ENCODE data around the gene PCBP1. TPM values are rescaled to one million over a fixed set of nuclear protein-coding genes. Genes with fewer than 3 reads are reported as not detected.
"Not testable (repeated sequence)": the region's sequence is repeated elsewhere in the genome, so short reads cannot be mapped to it uniquely, and the experiment has no call there.

Gene PCBP1
- total RNA-seq, 1 donor from 2014 or later, result 445 TPM

- intact Hi-C loops (cut with micrococcal nuclease), result no loop called here
Measured at GRCh38 chr2:70080610-70081200, 6.6 kb upstream of the PCBP1 start.

- intact Hi-C loops (cut with micrococcal nuclease), result no loop called here
Measured at GRCh38 chr2:70081221-70081620, 6.1 kb upstream of the PCBP1 start.

- intact Hi-C loops (cut with micrococcal nuclease), result loop anchor here (1.0 kb wide), 1 partner anchor 136 kb away; no protein-coding TSS in a partner anchor
Measured at GRCh38 chr2:70083344-70084156, 3.7 kb upstream of the PCBP1 start.

DNA sequence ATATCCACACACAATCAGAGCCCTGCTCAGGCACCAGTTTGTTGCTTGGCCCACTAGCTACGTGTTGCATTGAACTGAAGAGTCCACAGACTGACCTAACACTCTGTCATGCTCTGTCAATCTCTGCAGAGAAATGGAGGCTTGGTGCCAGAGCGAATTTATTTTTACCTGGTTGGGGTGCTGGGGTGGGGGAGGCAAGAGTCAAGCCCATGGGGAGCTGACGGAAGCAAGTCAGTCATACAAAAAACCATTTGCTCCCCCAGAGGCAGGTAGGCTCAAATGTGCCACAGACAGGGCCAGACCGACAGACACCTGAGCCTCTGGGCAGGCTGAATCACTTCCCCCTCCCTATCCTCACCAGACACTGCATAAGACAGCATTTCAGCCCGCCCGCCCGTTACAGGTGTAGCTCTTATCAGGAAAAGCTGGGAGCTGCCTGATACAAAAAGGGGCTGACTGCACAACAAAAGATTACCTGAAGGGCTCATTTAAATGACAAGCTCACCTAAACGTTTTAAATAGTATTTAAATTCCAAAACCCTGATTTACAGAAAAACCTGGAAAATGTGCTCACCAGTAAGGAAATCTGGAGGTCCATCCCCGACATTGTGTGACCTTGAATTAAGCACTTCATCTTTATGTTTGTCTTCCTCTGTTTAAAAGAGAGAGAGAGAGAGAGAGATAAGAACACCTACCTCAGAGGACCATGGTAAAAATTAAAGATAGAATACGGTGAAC lies 2.1 kb upstream of the PCBP1 start:
- intact Hi-C loops (cut with micrococcal nuclease), result loop anchor here (1.0 to 5.0 kb wide), 5 partner anchors 16 to 1833 kb away; partner anchors contain the start of genes AAK1, GMCL1 and PPP3R1

GRCh38 chr2:70085711-70086277 lies 1.5 kb upstream of the PCBP1 start:
- intact Hi-C loops (cut with micrococcal nuclease), result loop anchor here (1.0 to 5.0 kb wide), 11 partner anchors 16 to 1833 kb away; partner anchors contain the start of genes AAK1, GMCL1, PPP3R1 and SNRPG

- intact Hi-C loops (cut with micrococcal nuclease), result loop anchor here (1.0 to 5.0 kb wide), 9 partner anchors 38 to 1834 kb away; partner anchors contain the start of genes AAK1, GMCL1, PPP3R1 and SNRPG
Measured at GRCh38 chr2:70086278-70086837, 919 bp upstream of the PCBP1 start.

GRCh38 chr2:70087702-70088597 lies 673 bp downstream of the PCBP1 start:
- intact Hi-C loops (cut with micrococcal nuclease), result loop anchor here (1.0 to 5.0 kb wide), 8 partner anchors 7 to 1836 kb away; partner anchors contain the start of genes AAK1, GMCL1, PPP3R1 and SNRPG

DNA sequence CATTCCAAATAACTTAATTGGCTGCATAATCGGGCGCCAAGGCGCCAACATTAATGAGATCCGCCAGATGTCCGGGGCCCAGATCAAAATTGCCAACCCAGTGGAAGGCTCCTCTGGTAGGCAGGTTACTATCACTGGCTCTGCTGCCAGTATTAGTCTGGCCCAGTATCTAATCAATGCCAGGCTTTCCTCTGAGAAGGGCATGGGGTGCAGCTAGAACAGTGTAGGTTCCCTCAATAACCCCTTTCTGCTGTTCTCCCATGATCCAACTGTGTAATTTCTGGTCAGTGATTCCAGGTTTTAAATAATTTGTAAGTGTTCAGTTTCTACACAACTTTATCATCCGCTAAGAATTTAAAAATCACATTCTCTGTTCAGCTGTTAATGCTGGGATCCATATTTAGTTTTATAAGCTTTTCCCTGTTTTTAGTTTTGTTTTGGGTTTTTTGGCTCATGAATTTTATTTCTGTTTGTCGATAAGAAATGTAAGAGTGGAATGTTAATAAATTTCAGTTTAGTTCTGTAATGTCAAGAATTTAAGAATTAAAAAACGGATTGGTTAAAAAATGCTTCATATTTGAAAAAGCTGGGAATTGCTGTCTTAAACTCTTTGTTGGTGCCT lies 1.4 kb downstream of the PCBP1 start:
- intact Hi-C loops (cut with micrococcal nuclease), result loop anchor here (1.0 to 5.0 kb wide), 5 partner anchors 16 to 1836 kb away; partner anchors contain the start of genes AAK1, GMCL1 and PPP3R1

GRCh38 chr2:70089220-70089982 lies 2.1 kb downstream of the PCBP1 start:
- intact Hi-C loops (cut with micrococcal nuclease), result loop anchor here (2.0 to 5.0 kb wide), 4 partner anchors 43 to 1837 kb away; partner anchors contain the start of genes AAK1, GMCL1 and PPP3R1

- intact Hi-C loops (cut with micrococcal nuclease), result loop anchor here (2.0 to 5.0 kb wide), 4 partner anchors 43 to 1838 kb away; partner anchors contain the start of genes AAK1, GMCL1 and PPP3R1
Measured at GRCh38 chr2:70089983-70090525, 2.8 kb downstream of the PCBP1 start.

DNA sequence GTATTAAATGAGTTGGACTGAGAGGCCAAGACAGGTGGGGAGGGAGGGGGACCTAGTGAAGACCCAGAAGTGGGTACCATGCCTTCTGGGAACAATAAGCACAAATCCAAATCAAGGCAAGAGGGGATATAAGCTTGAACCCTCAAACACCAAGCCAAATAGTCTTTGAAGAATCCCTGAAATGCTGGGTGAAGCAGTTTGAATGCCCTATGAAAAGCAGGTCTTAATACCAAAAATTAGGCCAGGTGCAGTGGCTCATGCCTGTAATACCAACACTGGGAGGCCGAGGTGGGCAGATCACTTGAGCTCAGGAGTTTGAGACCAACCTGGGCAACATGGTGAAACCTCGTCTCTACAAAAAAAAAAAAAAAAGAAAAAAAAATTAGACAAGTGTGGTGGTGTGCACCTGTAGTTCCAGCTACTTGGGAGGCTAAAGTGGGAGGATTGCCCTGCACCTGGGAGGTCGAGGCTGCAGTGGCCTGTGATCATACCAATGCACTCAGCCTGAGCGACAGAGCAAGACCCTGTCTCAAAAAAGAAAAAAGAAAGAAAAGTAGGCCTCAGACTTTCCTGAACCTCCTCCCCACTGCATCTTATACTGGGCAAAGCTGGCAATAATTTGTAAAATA lies 3.5 kb downstream of the PCBP1 start:
- intact Hi-C loops (cut with micrococcal nuclease), result no loop called here

- intact Hi-C loops (cut with micrococcal nuclease), result no loop called here
Measured at GRCh38 chr2:70091364-70091763, 4.1 kb downstream of the PCBP1 start.

DNA sequence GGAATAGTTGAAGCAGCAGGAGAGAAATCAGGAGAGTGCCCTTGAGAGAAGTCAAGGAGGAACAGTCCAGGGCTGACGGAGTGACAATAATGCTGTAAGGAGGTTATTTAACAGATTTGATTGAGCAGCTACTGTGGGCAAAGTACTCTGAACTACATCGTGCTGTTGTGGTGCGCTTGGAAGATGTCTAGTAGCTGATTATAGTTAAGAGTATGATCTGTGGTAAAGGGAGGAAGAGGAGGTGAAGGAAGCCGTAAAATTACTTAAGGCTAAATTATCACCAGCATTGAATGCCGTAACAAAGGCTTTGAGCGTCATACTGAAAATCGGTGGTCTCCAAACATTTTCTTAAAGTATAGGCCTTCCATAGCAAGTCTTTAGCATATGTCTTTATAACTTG lies 4.5 kb downstream of the PCBP1 start:
- intact Hi-C loops (cut with micrococcal nuclease), result no loop called here

GRCh38 chr2:70092576-70093243 lies 5.4 kb downstream of the PCBP1 start:
- intact Hi-C loops (cut with micrococcal nuclease), result not testable (repeated sequence)

DNA sequence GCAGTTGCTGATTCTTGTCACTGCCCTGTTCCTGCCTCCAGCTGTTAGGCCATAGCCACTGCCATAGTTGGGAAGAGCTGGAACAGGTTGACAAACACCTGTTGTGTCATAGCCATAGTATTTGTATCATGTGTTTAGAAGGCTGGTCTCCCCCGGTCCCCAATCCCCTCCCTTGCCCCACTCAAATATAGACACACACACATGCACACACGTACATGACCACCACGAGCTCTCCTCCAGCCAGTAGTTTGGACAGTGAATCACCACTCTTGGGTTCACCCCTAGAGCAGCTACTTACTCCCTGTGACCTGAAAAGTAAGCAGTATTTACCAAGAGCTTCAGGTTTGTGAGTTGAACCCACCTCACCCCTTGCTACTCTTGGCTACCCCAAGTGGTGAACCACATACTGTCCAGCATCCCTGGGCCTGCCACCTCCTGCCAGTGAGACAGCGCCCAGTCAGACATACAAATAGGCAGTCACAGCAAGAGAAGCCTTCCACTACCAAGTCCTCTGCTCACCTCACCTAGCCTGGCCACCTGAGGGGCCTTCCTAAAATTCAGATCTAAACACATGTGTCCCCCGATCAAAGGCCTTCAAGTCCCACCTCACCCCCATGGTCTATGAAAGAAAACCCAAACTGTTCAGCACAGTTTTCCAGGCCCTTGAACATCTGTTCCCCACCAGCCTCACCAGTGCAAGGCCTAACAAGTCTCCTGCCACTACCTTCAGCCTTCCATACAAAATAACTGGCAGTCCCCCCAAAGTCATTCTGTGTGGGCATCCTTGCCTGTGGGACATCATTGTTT lies 7.1 kb downstream of the PCBP1 start:
- intact Hi-C loops (cut with micrococcal nuclease), result loop anchor here (2.0 kb wide), 1 partner anchor 14 kb away; no protein-coding TSS in a partner anchor
